B cell (primary cell): ENCODE measurements around the gene MTO1. TPM values are rescaled to one million over a fixed set of nuclear protein-coding genes. Genes with fewer than 3 reads are reported as not detected.

Experiments used
- ATAC-seq: fragments of 200-7000 bp; cut with Tn5 transposase; one replicate; pipeline ENCODE4 v1.10.0; 2021; ENCODE audit warnings: low read depth, mild to moderate bottlenecking, moderate number of reproducible peaks, moderate library complexity
- CTCF ChIA-PET: fragments of 350-600 bp; sonication (Branson Sonifier 250); formaldehyde crosslinking; loops from one replicate; lab custom pipeline; 2021; ENCODE audit warnings: antibody characterized with exemption, inconsistent platforms; lab: Charles Lee
- POLR2A ChIA-PET: fragments of 350-600 bp; sonication (Branson Sonifier 250); formaldehyde crosslinking; loops from one replicate; lab custom pipeline; 2021; ENCODE audit warnings: antibody characterized with exemption; lab: Charles Lee
- DNase-seq: peaks from one replicate; pipeline ENCODE4 v3.0.0; 2013
- H2AFZ ChIP-seq: 2 replicates; pipeline ENCODE4 v1.6.1; 2012; ENCODE audit warnings: mild to moderate bottlenecking, low read depth, low read length; ENCODE audit not compliant: insufficient read depth, poor library complexity, severe bottlenecking
- H3K27ac ChIP-seq, 2 donors: 1 replicate in 1 of 2; 2 replicates in 1 of 2; pipeline ENCODE4 v1.5.1; 2012 to 2013; ENCODE audit warnings: low read length in 2 of 2, mild to moderate bottlenecking in 2 of 2, moderate library complexity in 1 of 2
- H3K27me3 ChIP-seq, 4 experiments: fragments of 200-600 bp in 1 of 4; sonication (generic) in 1 of 4; replicated peaks in 1 of 4; 1 replicate in 2 of 4; 2 replicates in 2 of 4; pipeline versions ENCODE4 v1.6.1 to v1.7.0; 2013 to 2016; ENCODE audit warnings: low read length in 3 of 4, mild to moderate bottlenecking in 2 of 4, mixed read lengths in 1 of 4, moderate library complexity in 1 of 4; ENCODE audit not compliant: insufficient read depth in 4 of 4, control insufficient read depth in 3 of 4; ENCODE audit errors: control extremely low read depth in 1 of 4
- H3K36me3 ChIP-seq, 2 experiments: replicated peaks in 1 of 2; 1 replicate in 1 of 2; 2 replicates in 1 of 2; pipeline versions ENCODE4 v1.6.1 to v1.7.1; 2013; ENCODE audit warnings: low read length in 1 of 2; ENCODE audit not compliant: insufficient read depth in 2 of 2, control insufficient read depth in 1 of 2; ENCODE audit errors: control extremely low read depth in 1 of 2, extremely low read depth in 1 of 2
- H3K4me1 ChIP-seq, 2 donors: fragments of 200-600 bp in 1 of 2; sonication (generic) in 1 of 2; 1 replicate in 1 of 2; 2 replicates in 1 of 2; pipeline versions ENCODE4 v1.5.1 to v1.6.1; 2013 to 2017; ENCODE audit warnings: low read length in 2 of 2; ENCODE audit not compliant: control insufficient read depth in 2 of 2, insufficient read depth in 2 of 2
- H3K4me2 ChIP-seq: replicated peaks from 2 replicates; pipeline ENCODE3; 2012; ENCODE audit warnings: mild to moderate bottlenecking, low read depth, low read length; ENCODE audit not compliant: poor library complexity, severe bottlenecking
- H3K4me3 ChIP-seq, 5 experiments: fragments of 200-600 bp in 1 of 5; sonication (generic) in 1 of 5; 1 replicate in 3 of 5; 2 replicates in 2 of 5; pipeline versions ENCODE4 v1.5.1 to v1.7.0; 2011 to 2016; ENCODE audit warnings: low read length in 4 of 5, mild to moderate bottlenecking in 4 of 5, low read depth in 2 of 5, control low read depth in 1 of 5, moderate library complexity in 1 of 5; ENCODE audit not compliant: insufficient read depth in 1 of 5; ENCODE audit errors: control extremely low read depth in 1 of 5, extremely low read depth in 1 of 5
- H3K79me2 ChIP-seq: fragments of 200-600 bp; sonication (generic); one replicate; pipeline ENCODE4 v1.6.0; 2016; ENCODE audit warnings: low read length; ENCODE audit not compliant: control insufficient read depth, insufficient read depth
- H3K9ac ChIP-seq: fragments of 200-600 bp; sonication (generic); 2 replicates; pipeline ENCODE4 v1.6.1; 2017; ENCODE audit warnings: mild to moderate bottlenecking, low read length, moderate library complexity
- H3K9me3 ChIP-seq, 3 donors: one replicate each; pipeline versions ENCODE4 v1.6.1 to v1.7.1; 2013; ENCODE audit warnings: low read length in 2 of 3; ENCODE audit not compliant: control insufficient read depth in 2 of 3, insufficient read depth in 1 of 3; ENCODE audit errors: control extremely low read depth in 1 of 3
- H4K20me1 ChIP-seq: 2 replicates; pipeline ENCODE4 v1.6.0; 2012; ENCODE audit warnings: mild to moderate bottlenecking, low read length; ENCODE audit not compliant: insufficient read depth, control insufficient read depth, poor library complexity, severe bottlenecking
- H3K27ac Mint-ChIP-seq: one replicate; pipeline ENCODE4 v1.8.0; 2021; ENCODE audit warnings: mixed read lengths
- H3K27me3 Mint-ChIP-seq: one replicate; pipeline ENCODE4 v1.8.0; 2021; ENCODE audit warnings: mixed read lengths
- H3K4me1 Mint-ChIP-seq: one replicate; pipeline ENCODE4 v1.8.0; 2021; ENCODE audit warnings: mixed read lengths
- H3K4me3 Mint-ChIP-seq: one replicate; pipeline ENCODE4 v1.8.0; 2021; ENCODE audit warnings: mixed read lengths
- H3K9me3 Mint-ChIP-seq: one replicate; pipeline ENCODE4 v1.8.0; 2022; ENCODE audit warnings: mixed read lengths; ENCODE audit not compliant: insufficient read depth
- CTCF ChIP-seq: fragments of 200-600 bp; IDR thresholded peaks from one replicate; pipeline ENCODE4 v1.8.0; 2022; ENCODE audit warnings: antibody characterized with exemption, mild to moderate bottlenecking
- EZH2 ChIP-seq: IDR thresholded peaks from 2 replicates; pipeline ENCODE4 v1.6.1; 2012; ENCODE audit warnings: borderline replicate concordance, low read depth, mild to moderate bottlenecking, moderate library complexity, low read length; ENCODE audit not compliant: insufficient read depth, poor library complexity, severe bottlenecking
- WGBS: methylation state at CpG from one replicate; pipeline ENCODE4 v1.1.5; 2013; ENCODE audit warnings: missing lambda C conversion rate; ENCODE audit not compliant: insufficient coverage; 5-methylcytosine and 5-hydroxymethylcytosine counted together
- intact Hi-C: fragments of 100-400 bp; cut with micrococcal nuclease; formaldehyde crosslinking; loops from one replicate; pipeline ENCODE4 v1.10.0; 2022
- polyA plus RNA-seq: library from polyadenylated mRNA; depleted of rRNA; stranded (reverse); fragments of >200 nt; gene quantifications from 2 replicates; pipeline ENCODE4 v1.2.3, GENCODE V29; 2012
- total RNA-seq, 2 donors: library from RNA; stranded (reverse); fragments of 120-200 nt in 1 of 2; gene quantifications; 1 replicate in 1 of 2; 2 replicates in 1 of 2; pipeline versions ENCODE4 v1.2.3 to v1.2.4, GENCODE V29; 2013 to 2022

Gene MTO1
- total and polyA plus RNA-seq, 2 donors (not counting 1 experiment from before 2014, with no cell fraction given), result 52.1 to 84.4 TPM

GRCh38 chr6:73537677-73538076, 76.1 kb downstream of the MTO1 start:
- no peaks in the 10 kb centered on the region for H3K27me3 Mint-ChIP-seq

More at GRCh38 chr6:73537677-73538076, 76.1 kb downstream of the MTO1 start:
- ChIA-PET CTCF (interaction anchor here (0.6 to 1.0 kb wide), 2 partner anchors 65 to 74 kb away, joined by 3 to 5 read pairs; no protein-coding TSS in a partner anchor), POLR2A (no interaction called here)
- Histone ChIP-seq H3K36me3 (no peaks in the 10 kb centered on the region), H3K4me1 (no peaks in the 10 kb centered on the region), H3K79me2 (no peaks in the 10 kb centered on the region), H2AFZ (no peak overlapping the region), H4K20me1 (no peaks in the 10 kb centered on the region), H3K9me3 (no peaks in the 10 kb centered on the region), H3K4me2 (no peak overlapping the region), H3K4me3 (no peak overlapping the region), H3K27me3 (no peaks in the 10 kb centered on the region), H3K9ac (no peak overlapping the region), H3K27ac (no peak overlapping the region)
- Mint-ChIP-seq H3K4me1 (no peaks in the 10 kb centered on the region), H3K27ac (no peak overlapping the region), H3K9me3 (no peaks in the 10 kb centered on the region), H3K4me3 (no peak overlapping the region)
- no peak for ATAC-seq
- DNase-seq, result no peak
- 71% methylated on average over 1 of the region's 3 CpGs for WGBS
- intact Hi-C loops, result no loop called here
- TF ChIP-seq EZH2 (no peak), CTCF (no peak)
